Skeletal muscle satellite cell (primary cell): ENCODE data around the gene RAPGEF1.

Source experiments
- H3K27me3 ChIP-seq: 2 replicates; pipeline ENCODE4 v1.7.0; 2013; ENCODE audit warnings: low read length; ENCODE audit not compliant: control insufficient read depth, insufficient read depth
- H3K36me3 ChIP-seq: 2 replicates; pipeline ENCODE4 v1.7.0; 2013; ENCODE audit warnings: mild to moderate bottlenecking, control low read depth, low read length; ENCODE audit not compliant: insufficient read depth
- H3K4me1 ChIP-seq: 2 replicates; pipeline ENCODE4 v1.7.0; 2013; ENCODE audit warnings: low read length; ENCODE audit not compliant: control insufficient read depth, insufficient read depth
- H3K4me2 ChIP-seq: 2 replicates; pipeline ENCODE4 v1.7.0; 2013; ENCODE audit warnings: mild to moderate bottlenecking, low read length
- H3K4me3 ChIP-seq: 2 replicates; pipeline ENCODE4 v1.7.0; 2013; ENCODE audit warnings: low read length
- H3K9ac ChIP-seq: 2 replicates; pipeline ENCODE4 v1.7.0; 2013; ENCODE audit warnings: mild to moderate bottlenecking, low read depth, low read length, moderate library complexity
- H3K9me3 ChIP-seq: replicated peaks from 2 replicates; pipeline ENCODE4 v1.7.0; 2013; ENCODE audit warnings: mild to moderate bottlenecking, control low read depth, low read length

The RAPGEF1 gene

DNA sequence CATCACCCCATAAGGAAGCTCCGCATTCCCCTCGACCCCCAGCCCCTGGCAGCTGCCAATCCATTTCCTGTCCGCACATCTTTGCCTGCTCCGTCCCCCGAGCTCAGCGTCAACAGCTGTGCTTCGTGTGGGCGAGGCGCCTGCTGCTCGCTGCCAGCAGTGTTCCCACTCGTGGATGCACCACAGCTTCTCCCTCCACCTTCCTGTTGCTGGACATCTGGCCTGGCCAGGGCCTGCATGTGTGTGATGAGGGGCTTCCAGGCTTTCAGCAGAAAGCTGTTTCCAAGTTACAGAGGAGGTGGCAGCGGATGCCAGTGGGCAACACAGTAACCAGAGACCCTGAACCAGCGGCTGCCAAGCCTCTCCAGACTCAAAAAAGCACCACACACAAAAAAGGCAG lies 108.6 kb downstream of the RAPGEF1 start:
- H3K4me1 ChIP-seq, result peaks cover 53% of the 10 kb centered on the region
- H3K4me2 ChIP-seq, result no peak overlapping the region
- H3K27me3 ChIP-seq, result no peaks in the 10 kb centered on the region
- H3K36me3 ChIP-seq, result peaks cover 4% of the 10 kb centered on the region
- no peaks in the 10 kb centered on the region for H3K9me3 ChIP-seq
- no peak overlapping the region for H3K9ac ChIP-seq
- H3K4me3 ChIP-seq, result no peak overlapping the region

DNA sequence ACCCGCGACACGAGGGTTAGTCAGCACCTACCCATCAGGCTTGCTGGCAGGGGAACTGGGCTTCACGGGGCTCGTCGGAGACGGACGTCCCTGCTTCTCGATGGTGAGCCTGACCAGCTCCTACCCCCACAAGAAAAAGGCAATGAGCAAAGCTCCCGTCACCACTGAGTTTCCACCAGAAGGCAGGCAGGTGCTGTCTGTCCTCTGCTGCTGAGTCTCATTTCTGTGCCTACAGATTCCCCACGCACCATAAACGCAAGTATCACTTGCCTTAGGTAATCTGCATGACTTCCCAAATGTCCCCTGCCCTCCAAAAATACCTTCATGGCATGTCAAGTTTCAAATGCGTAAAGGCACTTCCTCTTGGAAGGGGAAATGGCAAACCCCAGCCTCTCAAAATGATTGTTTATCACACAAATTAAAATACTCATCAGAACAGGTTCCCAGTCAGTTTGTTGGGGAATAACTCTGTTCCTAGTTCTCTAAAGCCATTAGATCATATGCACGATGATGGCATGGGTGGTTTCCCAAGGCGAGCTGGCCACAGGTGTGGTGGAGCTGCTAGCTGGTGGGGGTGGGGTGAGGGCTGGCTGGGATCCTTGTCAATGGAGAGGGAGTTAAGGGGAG lies 109.6 kb downstream of the RAPGEF1 start:
- Histone ChIP-seq H3K4me1 (peaks cover 55% of the 10 kb centered on the region), H3K4me3 (no peak overlapping the region), H3K9ac (no peak overlapping the region), H3K4me2 (no peak overlapping the region), H3K36me3 (peaks cover 14% of the 10 kb centered on the region), H3K27me3 (no peaks in the 10 kb centered on the region), H3K9me3 (no peaks in the 10 kb centered on the region)

DNA sequence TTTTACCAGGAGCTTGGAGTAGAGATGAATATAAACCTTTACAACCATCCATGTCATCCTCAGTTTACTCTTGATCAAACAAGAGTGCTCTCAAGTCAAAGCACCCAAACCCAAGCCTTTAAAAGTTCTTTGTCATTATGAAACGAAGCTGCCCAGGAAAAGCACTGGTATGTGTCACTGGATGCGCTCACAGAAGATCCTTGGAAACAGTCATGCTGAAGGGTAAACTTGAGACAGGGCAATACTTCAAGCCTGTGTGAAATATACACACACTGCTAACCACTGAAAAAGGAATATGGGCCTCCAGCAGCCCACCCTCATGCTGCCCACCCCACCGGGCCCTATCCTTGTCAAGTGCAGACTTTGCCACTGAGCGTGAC lies 110.1 kb downstream of the RAPGEF1 start:
- H3K4me1 ChIP-seq, result peaks cover 55% of the 10 kb centered on the region
- no peak overlapping the region for H3K4me3 ChIP-seq
- H3K9me3 ChIP-seq, result no peaks in the 10 kb centered on the region
- no peaks in the 10 kb centered on the region for H3K27me3 ChIP-seq
- no peak overlapping the region for H3K4me2 ChIP-seq
- H3K9ac ChIP-seq, result no peak overlapping the region
- H3K36me3 ChIP-seq, result peaks cover 19% of the 10 kb centered on the region

DNA sequence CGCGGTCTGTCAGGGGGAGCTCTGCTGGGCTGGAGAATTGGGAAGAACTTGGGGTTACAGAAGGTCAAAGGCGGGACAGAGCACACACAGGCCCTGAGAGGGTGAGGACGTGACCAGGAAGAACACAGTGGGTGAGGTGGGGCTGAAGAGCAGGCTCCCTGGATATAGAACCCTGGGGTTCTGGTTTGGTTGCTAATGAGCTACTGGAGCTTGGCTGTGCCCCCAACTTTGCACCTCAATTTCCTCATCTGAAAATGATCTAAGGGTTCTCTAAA lies 110.7 kb downstream of the RAPGEF1 start:
- H3K4me1 ChIP-seq, result peaks cover 58% of the 10 kb centered on the region
- no peaks in the 10 kb centered on the region for H3K9me3 ChIP-seq
- H3K4me3 ChIP-seq, result no peak overlapping the region
- peaks cover 24% of the 10 kb centered on the region for H3K36me3 ChIP-seq
- no peak overlapping the region for H3K4me2 ChIP-seq
- H3K9ac ChIP-seq, result no peak overlapping the region
- no peaks in the 10 kb centered on the region for H3K27me3 ChIP-seq

DNA sequence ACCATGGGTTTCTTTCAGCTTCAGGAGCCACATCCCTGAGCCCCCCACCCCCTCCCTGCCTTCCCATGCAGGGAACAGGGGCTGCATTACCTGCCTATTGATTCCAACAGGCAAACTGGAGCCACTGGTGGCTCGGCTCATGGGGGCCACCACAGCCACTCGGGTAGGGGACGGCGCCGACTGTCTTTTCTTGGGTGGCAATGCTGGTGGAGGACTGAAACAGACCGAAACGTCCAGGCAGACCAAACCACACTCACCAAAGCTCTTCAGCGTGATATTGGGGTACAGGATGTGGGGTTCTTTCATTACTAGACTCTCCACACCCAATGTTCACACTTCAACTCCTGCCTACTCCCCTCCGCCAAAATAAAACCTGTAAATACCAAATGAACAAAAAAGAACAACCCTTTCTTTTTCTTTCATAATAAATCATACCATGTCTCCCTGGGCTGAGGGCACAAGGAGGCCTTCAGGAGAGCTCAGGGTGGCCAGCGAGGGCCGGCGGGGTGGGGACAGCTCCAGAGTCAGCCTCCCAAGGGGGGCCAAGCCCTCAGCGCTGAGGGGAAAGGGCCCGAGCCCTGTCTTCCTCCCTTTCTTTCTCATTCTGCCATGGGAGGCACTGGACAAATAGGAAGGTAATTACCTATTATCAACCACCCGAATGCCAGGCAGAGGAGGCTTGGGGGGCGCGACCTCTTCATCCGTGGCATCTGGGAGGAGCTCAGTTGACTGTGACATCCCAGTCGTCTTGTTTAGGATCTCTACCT lies 111.2 kb downstream of the RAPGEF1 start:
- peaks cover 27% of the 10 kb centered on the region for H3K36me3 ChIP-seq
- no peak overlapping the region for H3K9ac ChIP-seq
- no peak overlapping the region for H3K4me3 ChIP-seq
- peaks cover 53% of the 10 kb centered on the region for H3K4me1 ChIP-seq
- H3K4me2 ChIP-seq, result no peak overlapping the region
- H3K9me3 ChIP-seq, result no peaks in the 10 kb centered on the region
- H3K27me3 ChIP-seq, result no peaks in the 10 kb centered on the region

DNA sequence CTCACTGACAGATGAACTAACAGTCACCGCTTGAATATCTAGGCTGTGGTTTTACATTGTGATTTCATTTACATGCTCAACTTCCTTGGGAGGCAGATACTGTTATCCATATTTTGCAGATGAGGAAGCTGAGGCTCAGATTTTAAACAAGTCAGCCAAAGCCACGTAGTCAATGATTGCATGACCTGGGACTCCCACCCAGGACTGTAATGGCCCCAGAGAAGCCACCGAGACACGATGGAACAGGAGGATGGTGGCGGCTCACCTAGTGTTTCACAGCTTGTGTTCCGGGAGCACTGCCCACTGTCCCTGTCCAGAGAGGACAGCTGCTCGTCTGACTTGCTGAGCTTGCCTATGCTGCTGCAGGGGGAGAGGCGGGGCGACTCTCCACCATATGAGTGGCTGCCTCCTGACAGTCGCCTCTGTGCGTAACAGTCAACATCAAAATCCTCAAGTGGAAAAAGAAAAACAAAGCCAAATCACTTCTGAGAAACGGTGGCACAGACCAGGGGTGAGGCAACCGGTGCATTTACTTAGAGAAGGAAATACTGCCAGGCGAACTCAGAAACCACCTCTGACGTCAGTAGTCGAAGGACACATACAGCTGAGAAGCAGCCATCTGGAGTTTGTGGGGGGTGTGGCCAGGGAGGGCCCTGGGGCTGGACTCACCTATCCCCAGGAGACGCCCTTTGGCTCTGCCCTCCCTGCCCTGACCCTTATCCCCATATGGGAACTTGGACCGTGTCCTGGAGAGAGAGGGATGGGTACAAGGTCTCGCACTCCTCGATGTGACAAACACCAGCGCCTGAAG lies 112.0 kb downstream of the RAPGEF1 start:
- H3K4me1 ChIP-seq, result peaks cover 45% of the 10 kb centered on the region
- peaks cover 29% of the 10 kb centered on the region for H3K36me3 ChIP-seq
- peak overlapping the region; percentile 37 for H3K4me3 ChIP-seq
- peak overlapping the region; percentile 65 for H3K4me2 ChIP-seq
- H3K27me3 ChIP-seq, result no peaks in the 10 kb centered on the region
- H3K9me3 ChIP-seq, result no peaks in the 10 kb centered on the region
- peak overlapping the region; percentile 63 for H3K9ac ChIP-seq

DNA sequence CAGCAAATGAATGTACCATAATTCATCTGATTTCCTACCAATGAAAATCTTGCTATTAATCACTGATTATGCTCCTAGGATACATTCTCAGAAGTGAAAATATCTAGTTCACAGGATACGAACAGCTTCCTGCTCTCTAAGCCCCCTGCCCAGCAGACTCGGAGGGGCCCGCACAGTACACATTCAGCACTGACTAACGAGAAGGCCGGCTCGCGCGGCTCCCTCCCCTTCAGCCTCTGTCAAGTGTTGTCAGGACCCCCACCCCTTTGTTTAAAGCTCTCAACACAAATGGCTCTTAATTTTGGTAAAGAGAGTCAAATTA lies 112.6 kb downstream of the RAPGEF1 start:
- H3K36me3 ChIP-seq, result peaks cover 35% of the 10 kb centered on the region
- H3K9me3 ChIP-seq, result no peaks in the 10 kb centered on the region
- no peak overlapping the region for H3K4me3 ChIP-seq
- H3K4me2 ChIP-seq, result peak overlapping the region; percentile 65
- H3K4me1 ChIP-seq, result peaks cover 45% of the 10 kb centered on the region
- H3K9ac ChIP-seq, result peak overlapping the region; percentile 63
- H3K27me3 ChIP-seq, result no peaks in the 10 kb centered on the region

DNA sequence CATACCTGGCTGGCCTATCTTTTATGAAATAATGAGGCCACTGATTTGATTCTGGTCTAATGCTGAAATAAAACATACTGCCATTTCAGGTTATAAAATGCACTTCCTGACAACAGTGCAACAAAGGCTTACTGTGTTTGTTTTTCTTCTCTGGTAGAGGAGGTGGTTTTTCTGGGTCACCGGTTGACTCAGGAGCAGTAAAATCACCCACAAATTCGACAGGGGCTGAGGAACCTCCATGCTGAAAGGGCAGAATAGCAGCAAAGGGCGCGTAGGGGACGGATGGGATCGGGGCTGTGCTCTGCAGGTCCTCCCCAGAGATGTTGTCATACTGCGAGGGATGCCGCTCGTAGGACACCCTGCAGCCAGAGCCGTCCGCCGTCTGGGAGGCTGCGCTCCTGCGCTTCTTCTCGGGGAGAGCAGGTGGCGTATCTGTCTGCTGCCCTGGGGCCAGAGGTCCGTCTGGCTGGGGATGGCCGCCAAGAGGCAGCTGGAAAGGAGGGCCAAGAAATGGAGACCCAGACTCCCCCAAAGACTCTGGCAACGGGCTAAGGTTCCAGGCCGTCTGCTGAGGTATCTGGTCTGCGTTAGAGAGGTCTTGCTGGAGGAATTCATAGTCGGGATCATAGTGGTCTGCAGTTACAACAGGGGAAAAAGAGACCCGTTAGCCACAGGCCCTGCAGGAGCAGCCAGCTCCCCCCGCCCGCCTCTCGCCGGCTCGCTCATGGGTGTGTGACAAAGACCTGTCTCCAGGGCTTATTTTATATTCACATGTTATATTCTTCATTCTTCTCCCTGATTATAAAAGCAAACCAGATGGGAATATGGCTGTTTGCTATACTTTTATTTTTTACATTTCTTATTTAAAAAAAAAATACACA lies 113.8 kb downstream of the RAPGEF1 start:
- H3K4me1 ChIP-seq, result peaks cover 36% of the 10 kb centered on the region
- no peaks in the 10 kb centered on the region for H3K27me3 ChIP-seq
- H3K36me3 ChIP-seq, result peaks cover 41% of the 10 kb centered on the region
- H3K9me3 ChIP-seq, result no peaks in the 10 kb centered on the region
- H3K4me3 ChIP-seq, result no peak overlapping the region
- H3K9ac ChIP-seq, result no peak overlapping the region
- H3K4me2 ChIP-seq, result no peak overlapping the region

DNA sequence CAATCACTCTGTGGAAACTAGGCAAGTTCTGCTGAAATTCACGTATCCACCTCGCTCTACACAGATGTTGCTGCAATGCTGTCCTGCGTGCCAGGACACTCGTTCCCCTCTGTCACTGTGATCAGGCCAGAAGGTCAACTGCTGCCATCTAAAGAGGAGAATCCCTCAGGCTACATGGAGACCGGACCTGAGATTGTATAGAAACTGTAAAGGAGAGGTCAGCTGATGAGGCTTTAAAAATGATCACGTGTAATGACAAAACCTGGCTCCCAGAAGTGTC lies 114.4 kb downstream of the RAPGEF1 start:
- Histone ChIP-seq H3K4me3 (no peak overlapping the region), H3K36me3 (peaks cover 47% of the 10 kb centered on the region), H3K9ac (no peak overlapping the region), H3K4me1 (peaks cover 36% of the 10 kb centered on the region), H3K4me2 (no peak overlapping the region), H3K9me3 (no peaks in the 10 kb centered on the region), H3K27me3 (no peaks in the 10 kb centered on the region)

DNA sequence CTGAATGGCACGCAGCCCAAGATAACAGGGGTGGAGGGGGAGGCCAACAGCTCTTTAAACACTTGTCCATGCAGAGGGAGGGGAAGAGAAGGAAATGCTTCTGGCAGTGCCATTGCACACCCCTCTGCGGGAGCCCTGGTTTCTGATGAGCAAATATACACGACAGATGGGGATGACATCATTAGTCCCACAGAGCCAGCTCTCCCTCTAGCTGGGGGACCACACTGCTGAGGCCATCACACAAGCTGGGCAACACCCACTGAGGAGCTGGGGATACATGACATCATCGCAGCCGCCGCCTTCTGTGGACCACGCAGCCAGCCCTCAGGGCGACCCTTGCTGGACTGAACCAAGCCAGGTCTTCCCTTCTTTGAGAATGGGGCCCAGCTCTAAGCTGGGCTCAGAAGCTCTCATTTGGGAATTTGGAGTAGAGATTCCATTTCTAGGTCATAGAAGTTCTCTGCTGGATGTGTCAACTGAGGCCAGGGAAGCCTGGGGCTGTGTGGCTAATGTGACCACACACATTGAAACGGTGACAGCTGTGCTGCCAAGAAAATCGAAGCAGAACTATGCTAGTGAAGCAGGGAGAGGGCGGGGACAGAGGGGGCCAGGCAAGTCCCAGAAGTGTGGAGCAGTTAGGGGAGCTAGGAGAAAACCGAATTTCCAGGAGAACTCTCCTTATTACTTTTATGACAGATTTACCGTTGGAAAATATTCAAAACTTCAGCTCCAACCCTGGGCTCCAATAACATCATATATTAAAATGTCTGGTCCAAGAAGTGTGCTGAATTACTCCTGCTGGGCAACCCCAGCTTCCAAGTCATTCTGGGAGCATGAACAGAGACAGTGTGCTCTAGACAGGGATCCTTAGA lies 115.0 kb downstream of the RAPGEF1 start:
- Histone ChIP-seq H3K27me3 (no peaks in the 10 kb centered on the region), H3K36me3 (peaks cover 49% of the 10 kb centered on the region), H3K4me3 (no peak overlapping the region), H3K4me1 (peaks cover 36% of the 10 kb centered on the region), H3K4me2 (no peak overlapping the region), H3K9ac (no peak overlapping the region), H3K9me3 (no peaks in the 10 kb centered on the region)
